Testis (tissue), 3 donors: ENCODE data around the gene TBCD. TPM values are rescaled to one million over a fixed set of nuclear protein-coding genes. Genes with fewer than 3 reads are reported as not detected.

ENCODE experiments used
- DNase-seq: peaks from one replicate; pipeline ENCODE4 v3.0.0-alpha.2; 2019
- H3K27ac ChIP-seq, 2 donors: fragments of 200-600 bp; sonication (generic); one replicate each; pipeline ENCODE4 v1.5.1; 2019
- H3K27me3 ChIP-seq: fragments of 200-600 bp; sonication (generic); one replicate; pipeline ENCODE4 v1.5.1; 2019
- H3K36me3 ChIP-seq: fragments of 200-600 bp; sonication (generic); one replicate; pipeline ENCODE4 v1.5.1; 2017; ENCODE audit warnings: low read depth; ENCODE audit errors: missing control alignments
- H3K4me1 ChIP-seq: fragments of 200-600 bp; sonication (generic); one replicate; pipeline ENCODE4 v1.5.1; 2019
- H3K4me3 ChIP-seq, 2 donors: fragments of 200-600 bp; sonication (generic); one replicate each; pipeline ENCODE4 v1.5.1; 2017 to 2019
- H3K9me3 ChIP-seq: fragments of 200-600 bp; sonication (generic); one replicate; pipeline ENCODE4 v1.5.1; 2017
- POLR2A ChIP-seq: fragments of 450-650 bp; IDR thresholded peaks from one replicate; pipeline ENCODE4 v1.6.1; 2017; ENCODE audit warnings: antibody characterized with exemption, mild to moderate bottlenecking, moderate library complexity
- WGBS, 2 donors: methylation state at CpG; one replicate each; pipeline ENCODE4 v1.1.5; 2018; 5-methylcytosine and 5-hydroxymethylcytosine counted together
- intact Hi-C: fragments of 100-400 bp; cut with DNase I; formaldehyde crosslinking; loops from one replicate; pipeline ENCODE4 v1.15.1; 2023; ENCODE audit warnings: low total_unique reads
- polyA plus RNA-seq: library from polyadenylated mRNA; stranded (reverse); fragments of 350-450 nt; fragmentation: Illumina TruSeq; extraction: RNeasy Lipid Tissue Mini Kit (QIAGEN cat#74804); gene quantifications from one replicate; pipeline ENCODE4 v1.2.3, GENCODE V29; 2014; ENCODE audit warnings: low read depth, low replicate concordance; ENCODE audit not compliant: insufficient read depth
- total RNA-seq, 2 donors: library from RNA; depleted of rRNA; stranded (reverse); fragments of >200 nt; gene quantifications; one replicate each; pipeline ENCODE4 v1.2.3, GENCODE V29; 2016
- TF ChIP-seq, protein P1 (sequence below), 3 experiments: fragments of 450-650 bp in 2 of 3; fragments of 200-600 bp in 1 of 3; sonication (generic) in 1 of 3; IDR thresholded peaks; one replicate each; pipeline ENCODE4 v1.5.1; 2016 to 2019; ENCODE audit warnings: antibody characterized with exemption in 3 of 3, mild to moderate bottlenecking in 2 of 3, moderate library complexity in 1 of 3

TBCD gene
- total and polyA plus RNA-seq, 3 donors from 2014 or later = 81.2 to 128 (median 115) TPM

DNA sequence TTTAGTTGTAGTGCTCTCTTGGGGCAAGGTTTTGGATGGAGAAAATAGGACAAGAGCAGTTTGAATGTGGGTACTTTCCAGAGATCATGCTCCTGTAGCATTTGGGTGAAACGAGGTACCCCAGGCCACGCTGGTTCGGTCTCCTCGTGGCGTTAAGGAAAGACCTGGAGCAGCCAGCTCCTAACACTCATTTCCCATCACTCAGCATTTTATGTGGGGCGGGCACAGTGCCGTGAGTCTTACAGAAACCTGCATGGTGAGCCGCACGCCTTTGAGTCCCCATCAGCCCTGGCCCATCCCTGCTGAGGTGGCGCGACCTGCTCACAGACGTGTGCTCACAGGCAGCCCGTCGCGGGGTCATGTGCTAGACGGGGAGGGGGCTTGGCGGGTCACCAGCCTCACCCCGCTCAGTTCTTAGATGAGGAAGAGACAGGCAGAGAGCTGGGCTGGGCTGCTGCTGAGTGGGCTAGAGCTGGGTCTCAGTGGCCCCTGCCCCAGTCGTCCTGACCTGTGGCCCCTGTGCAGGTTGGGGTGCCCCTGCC lies 37.3 kb downstream of the TBCD start:
- no peak overlapping the region for H3K4me3 ChIP-seq
- H3K27ac ChIP-seq = no peak overlapping the region
- intact Hi-C loops = no loop called here
- H3K27me3 ChIP-seq = no peaks in the 10 kb centered on the region
- H3K9me3 ChIP-seq = no peaks in the 10 kb centered on the region
- DNase-seq = no peak
- TF ChIP-seq, protein P1, sequence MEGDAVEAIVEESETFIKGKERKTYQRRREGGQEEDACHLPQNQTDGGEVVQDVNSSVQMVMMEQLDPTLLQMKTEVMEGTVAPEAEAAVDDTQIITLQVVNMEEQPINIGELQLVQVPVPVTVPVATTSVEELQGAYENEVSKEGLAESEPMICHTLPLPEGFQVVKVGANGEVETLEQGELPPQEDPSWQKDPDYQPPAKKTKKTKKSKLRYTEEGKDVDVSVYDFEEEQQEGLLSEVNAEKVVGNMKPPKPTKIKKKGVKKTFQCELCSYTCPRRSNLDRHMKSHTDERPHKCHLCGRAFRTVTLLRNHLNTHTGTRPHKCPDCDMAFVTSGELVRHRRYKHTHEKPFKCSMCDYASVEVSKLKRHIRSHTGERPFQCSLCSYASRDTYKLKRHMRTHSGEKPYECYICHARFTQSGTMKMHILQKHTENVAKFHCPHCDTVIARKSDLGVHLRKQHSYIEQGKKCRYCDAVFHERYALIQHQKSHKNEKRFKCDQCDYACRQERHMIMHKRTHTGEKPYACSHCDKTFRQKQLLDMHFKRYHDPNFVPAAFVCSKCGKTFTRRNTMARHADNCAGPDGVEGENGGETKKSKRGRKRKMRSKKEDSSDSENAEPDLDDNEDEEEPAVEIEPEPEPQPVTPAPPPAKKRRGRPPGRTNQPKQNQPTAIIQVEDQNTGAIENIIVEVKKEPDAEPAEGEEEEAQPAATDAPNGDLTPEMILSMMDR (IDR thresholded peaks at IDR 0.05) = no peak
- no peak for TF ChIP-seq POLR2A
- H3K4me1 ChIP-seq = no peaks in the 10 kb centered on the region
- WGBS, 2 donors = 95% methylated on average over 11 to 19 of the region's 19 CpGs
- H3K36me3 ChIP-seq = no peaks in the 10 kb centered on the region

DNA sequence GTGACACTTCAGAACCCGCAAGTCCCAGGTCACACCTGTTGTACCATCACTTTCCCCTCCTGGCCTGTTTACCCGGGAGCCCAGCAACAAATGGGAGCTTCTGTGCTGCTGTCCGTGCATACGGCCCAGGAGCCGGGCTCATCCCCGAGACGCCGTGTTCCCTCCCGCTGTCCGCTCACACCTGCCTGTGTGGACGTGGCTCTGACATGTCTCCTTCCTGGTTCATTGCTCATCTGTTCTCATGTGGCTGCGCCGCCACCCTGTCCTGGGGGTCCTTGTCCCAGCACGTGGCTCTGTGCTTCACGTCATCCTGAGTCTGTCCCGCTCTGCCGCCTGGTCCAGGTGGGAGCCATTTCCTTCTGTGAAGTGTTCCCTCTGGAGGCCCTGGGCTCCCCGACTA lies 37.9 kb downstream of the TBCD start:
- TF ChIP-seq POLR2A = no peak
- TF ChIP-seq, protein P1 (IDR thresholded peaks at IDR 0.05) = no peak

DNA sequence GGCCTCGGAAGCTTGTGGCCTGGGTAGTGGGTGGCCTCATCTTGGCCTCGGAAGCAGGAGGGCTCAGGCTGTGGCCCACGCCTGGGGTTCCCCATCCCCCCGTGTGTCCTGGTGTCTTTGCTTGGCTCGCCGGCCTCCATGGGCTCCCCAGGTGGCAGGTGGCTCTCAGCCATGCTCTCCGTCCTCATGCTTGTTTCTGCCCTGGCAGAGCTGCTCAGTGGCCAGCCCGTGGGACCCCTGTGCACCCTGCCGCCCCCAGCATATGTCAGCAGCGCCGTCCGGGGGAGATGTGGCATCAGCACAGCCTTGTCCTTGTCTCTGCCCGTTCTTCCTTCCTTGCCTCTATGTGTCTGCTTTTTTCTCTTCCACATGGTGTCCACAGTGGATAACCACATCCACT lies 38.5 kb downstream of the TBCD start:
- Histone ChIP-seq H3K4me3 (no peak overlapping the region), H3K27ac (no peak overlapping the region), H3K27me3 (no peaks in the 10 kb centered on the region), H3K36me3 (no peaks in the 10 kb centered on the region), H3K9me3 (no peaks in the 10 kb centered on the region), H3K4me1 (peaks cover 6% of the 10 kb centered on the region)
- TF ChIP-seq, protein P1 (IDR thresholded peaks at IDR 0.05) = no peak
- no peak for TF ChIP-seq POLR2A
- 94 to 95% methylated on average over 13 of the region's 13 CpGs for WGBS, 2 donors
- intact Hi-C loops = no loop called here
- DNase-seq = no peak

More for the DNA sequence above, 37.9 kb downstream of the TBCD start:
- no peak for DNase-seq
- Histone ChIP-seq H3K9me3 (no peaks in the 10 kb centered on the region), H3K4me3 (no peak overlapping the region), H3K27ac (no peak overlapping the region), H3K4me1 (peaks cover 2% of the 10 kb centered on the region), H3K36me3 (no peaks in the 10 kb centered on the region), H3K27me3 (no peaks in the 10 kb centered on the region)
- 95 to 98% methylated on average over 16 to 18 of the region's 18 CpGs for WGBS, 2 donors
- intact Hi-C loops = no loop called here

DNA sequence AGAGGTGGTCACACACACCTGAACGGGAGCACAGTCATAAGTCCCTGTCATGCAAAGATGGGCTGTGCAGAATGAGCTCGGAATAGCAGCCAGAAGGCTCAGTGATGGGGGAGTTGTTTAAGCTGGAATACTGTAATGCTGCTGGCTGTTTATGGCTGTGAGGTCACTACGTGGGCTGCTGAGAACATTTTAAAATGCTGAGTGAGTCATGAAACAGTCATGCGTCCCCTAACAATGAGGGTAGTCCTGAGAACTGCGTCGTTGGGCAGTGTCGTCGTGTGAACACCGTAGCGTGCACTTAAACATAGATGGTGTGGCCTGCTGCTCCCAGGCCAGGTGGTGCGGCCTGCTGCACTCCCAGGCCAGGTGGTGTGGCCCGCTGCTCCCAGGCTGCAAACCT lies 39.7 kb downstream of the TBCD start:
- H3K27ac ChIP-seq = no peak overlapping the region
- no peaks in the 10 kb centered on the region for H3K9me3 ChIP-seq
- no peak overlapping the region for H3K4me3 ChIP-seq
- peaks cover 6% of the 10 kb centered on the region for H3K4me1 ChIP-seq
- TF ChIP-seq, protein P1 (IDR thresholded peaks at IDR 0.05) = no peak
- TF ChIP-seq POLR2A = no peak
- intact Hi-C loops = no loop called here
- H3K27me3 ChIP-seq = no peaks in the 10 kb centered on the region
- 83 to 95% methylated on average over 10 to 12 of the region's 12 CpGs for WGBS, 2 donors
- H3K36me3 ChIP-seq = no peaks in the 10 kb centered on the region
- no peak for DNase-seq

DNA sequence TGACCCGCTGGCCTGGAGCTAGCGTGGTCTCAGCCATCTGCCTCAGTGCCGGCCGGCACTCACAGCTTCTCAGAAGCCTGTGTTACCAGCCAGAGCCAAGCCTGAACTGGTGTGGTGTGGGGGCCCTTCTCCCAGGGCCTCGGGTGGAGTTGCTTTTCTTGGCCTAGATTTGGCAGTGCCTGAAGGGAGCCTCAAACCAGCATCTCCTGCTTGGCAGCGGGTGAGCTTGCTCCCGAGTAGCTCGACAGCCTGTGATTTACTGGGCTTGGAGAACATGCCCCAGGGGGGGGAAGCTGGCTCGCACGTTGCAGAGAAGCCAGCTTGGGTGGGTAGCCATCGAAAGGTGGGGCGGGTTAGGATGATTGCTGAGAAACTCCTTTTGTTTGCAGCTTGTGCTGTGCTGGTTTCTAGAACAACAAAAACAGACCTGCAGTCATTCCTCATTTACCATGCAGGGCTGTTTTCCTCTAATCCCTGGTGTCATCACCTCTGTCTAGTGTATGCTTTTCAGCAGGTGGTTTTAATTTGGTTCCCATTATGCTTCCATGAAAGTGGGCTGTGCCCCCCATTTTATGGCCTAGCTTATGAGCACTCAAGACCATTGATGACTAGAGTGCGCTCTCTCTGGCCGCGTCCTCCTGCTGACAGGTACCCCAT lies 42.2 kb downstream of the TBCD start:
- 77 to 82% methylated on average over 10 to 15 of the region's 15 CpGs for whole genome bisulfite sequencing, 2 donors
- H3K4me3 ChIP-seq = no peak overlapping the region
- H3K27ac ChIP-seq = no peak overlapping the region
- H3K4me1 ChIP-seq = peaks cover 6% of the 10 kb centered on the region
- H3K27me3 ChIP-seq = no peaks in the 10 kb centered on the region
- TF ChIP-seq POLR2A = no peak
- TF ChIP-seq, protein P1 (IDR thresholded peaks at IDR 0.05) = no peak
- intact Hi-C loops = no loop called here
- no peak for DNase-seq
- H3K36me3 ChIP-seq = no peaks in the 10 kb centered on the region
- no peaks in the 10 kb centered on the region for H3K9me3 ChIP-seq
